Astrocyte of the hippocampus (primary cell): ENCODE measurements around the gene SGSM1.
A peak's percentile ranks its signal among the peaks of the same experiment; 100 is the strongest.

Experiments used
- DNase-seq: peaks from one replicate; pipeline ENCODE4 v3.0.0; 2011; ENCODE audit warnings: low read depth, low spot score

Gene SGSM1, protein sequence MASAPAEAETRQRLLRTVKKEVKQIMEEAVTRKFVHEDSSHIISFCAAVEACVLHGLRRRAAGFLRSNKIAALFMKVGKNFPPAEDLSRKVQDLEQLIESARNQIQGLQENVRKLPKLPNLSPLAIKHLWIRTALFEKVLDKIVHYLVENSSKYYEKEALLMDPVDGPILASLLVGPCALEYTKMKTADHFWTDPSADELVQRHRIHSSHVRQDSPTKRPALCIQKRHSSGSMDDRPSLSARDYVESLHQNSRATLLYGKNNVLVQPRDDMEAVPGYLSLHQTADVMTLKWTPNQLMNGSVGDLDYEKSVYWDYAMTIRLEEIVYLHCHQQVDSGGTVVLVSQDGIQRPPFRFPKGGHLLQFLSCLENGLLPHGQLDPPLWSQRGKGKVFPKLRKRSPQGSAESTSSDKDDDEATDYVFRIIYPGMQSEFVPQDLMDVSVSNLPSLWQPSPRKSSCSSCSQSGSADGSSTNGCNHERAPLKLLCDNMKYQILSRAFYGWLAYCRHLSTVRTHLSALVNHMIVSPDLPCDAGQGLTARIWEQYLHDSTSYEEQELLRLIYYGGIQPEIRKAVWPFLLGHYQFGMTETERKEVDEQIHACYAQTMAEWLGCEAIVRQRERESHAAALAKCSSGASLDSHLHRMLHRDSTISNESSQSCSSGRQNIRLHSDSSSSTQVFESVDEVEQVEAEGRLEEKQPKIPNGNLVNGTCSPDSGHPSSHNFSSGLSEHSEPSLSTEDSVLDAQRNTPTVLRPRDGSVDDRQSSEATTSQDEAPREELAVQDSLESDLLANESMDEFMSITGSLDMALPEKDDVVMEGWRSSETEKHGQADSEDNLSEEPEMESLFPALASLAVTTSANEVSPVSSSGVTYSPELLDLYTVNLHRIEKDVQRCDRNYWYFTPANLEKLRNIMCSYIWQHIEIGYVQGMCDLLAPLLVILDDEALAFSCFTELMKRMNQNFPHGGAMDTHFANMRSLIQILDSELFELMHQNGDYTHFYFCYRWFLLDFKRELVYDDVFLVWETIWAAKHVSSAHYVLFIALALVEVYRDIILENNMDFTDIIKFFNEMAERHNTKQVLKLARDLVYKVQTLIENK

DNA sequence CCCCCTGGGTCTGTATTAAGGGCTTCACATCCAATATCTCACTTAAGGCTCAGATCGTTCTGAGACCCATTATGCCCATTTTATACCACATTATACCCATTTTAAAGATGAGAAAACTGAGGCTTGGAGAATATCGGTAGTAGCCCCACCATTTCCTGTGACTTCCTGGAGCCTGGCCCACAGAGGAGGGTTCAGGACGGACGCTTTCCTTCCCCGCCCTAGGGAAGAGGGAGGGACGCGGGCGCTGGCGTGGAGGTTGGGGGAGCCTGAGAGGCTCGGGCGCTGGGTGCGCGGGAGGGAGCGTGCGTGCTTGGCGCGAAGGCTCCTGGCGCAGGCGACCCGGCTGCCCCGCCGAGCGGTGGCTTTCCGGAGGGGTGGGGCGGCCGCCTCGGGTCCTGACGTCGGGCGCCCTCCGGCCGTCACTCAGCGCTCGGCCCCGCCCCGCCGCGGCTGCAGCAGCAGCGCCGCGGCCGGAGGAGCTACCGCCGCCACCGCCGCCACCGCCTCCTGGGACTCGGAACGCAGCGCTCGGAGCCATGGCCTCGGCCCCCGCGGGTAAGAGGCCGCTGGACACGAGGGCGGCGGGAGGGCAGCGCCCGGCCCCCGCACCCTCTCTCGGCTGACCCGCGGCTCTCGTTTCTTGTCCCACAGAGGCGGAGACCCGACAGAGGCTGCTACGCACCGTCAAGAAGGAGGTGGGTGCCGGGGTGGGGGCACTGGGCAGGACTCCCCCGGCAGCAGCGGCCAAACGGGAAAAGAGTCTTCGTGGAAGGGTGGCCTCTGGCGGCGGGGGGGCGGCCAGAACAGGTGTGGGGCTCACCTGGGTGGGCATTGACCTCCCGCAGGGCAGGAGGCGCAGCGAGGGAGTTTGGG lies at the start of gene SGSM1:
SGSM1 (plus strand) TSS at position 422 of the 873 bp plus-strand sequence; CDS start at position 537, 115 bp downstream.
- DNase-seq, result peak; percentile 81

DNA sequence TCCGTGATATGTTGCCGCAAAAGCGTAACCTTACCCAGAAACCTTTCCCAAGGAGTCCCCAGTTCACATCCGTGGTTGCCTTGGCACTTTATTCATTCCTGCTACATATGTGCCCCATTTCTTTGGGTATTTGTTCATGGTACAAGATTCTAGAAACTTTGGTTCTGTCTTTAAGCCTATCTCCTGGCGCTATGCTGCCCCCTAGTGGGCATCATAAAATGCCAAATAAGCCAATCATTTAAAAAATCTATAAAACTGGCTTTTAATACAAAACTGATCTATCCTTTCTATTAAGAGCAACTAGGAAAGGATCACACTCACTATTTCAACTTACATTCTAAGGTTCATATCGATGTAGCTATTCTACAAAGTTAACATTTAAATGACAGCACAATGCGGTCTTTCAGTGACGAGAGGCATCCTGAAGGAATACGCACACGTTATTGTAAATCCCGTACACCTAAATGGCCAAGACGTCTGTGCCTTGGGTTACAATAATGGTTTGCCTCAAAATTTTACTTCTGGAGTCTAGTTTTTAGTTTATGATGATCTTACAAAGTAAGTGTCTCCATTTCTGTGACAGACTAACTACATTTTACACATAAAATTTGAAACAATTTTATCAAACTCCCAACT lies 47.7 kb upstream of the SGSM1 start:
- peak; percentile 68 for DNase-seq

DNA sequence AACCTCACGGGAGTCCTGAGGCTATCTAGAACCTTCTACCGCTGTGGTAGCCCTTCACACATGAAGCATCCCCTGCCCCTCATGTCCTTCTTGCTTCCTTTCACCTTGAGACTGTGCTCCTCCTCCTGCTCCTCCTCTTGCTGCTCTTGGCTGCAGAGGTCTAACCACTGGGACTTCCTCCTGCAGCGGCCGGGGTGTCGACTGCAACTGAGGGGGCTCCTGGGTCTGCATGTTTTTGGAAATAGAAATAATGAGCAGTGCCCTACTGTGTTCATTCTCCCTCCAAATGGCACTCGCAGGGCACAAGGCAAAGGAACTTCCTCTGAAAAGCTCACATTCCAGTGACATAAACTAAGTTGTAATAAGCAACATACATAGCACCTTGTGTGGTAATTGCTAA lies 46.2 kb upstream of the SGSM1 start:
- no peak for DNase-seq

DNA sequence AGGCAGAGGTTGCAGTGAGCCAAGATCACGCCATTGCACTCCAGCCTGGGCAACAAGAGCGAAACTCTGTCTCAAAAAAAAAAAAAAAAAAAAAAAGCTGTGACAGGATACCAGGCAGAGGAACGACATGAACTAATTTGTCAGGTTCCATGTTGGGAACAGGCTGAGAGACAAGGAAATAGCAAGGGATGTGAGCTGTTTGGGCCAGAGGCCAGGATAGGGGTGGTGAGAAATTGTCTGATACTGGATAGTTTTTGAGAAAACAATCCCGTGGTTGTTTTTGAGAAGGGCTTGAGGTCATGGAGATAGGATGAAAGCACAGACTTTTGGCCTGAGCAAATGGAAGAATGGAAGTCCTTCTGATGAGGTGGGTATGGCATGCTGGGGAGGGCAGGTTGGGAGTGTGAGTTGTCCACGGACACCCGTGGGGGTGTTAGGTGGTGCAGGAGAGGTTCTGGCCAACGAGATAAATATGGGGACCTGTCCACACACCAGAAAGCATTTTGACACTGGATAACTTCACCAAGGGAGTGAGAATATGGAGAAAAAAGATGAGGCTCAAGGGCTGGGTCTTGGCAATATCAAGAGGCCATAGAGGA lies 45.2 kb upstream of the SGSM1 start:
- DNase-seq, result no peak

DNA sequence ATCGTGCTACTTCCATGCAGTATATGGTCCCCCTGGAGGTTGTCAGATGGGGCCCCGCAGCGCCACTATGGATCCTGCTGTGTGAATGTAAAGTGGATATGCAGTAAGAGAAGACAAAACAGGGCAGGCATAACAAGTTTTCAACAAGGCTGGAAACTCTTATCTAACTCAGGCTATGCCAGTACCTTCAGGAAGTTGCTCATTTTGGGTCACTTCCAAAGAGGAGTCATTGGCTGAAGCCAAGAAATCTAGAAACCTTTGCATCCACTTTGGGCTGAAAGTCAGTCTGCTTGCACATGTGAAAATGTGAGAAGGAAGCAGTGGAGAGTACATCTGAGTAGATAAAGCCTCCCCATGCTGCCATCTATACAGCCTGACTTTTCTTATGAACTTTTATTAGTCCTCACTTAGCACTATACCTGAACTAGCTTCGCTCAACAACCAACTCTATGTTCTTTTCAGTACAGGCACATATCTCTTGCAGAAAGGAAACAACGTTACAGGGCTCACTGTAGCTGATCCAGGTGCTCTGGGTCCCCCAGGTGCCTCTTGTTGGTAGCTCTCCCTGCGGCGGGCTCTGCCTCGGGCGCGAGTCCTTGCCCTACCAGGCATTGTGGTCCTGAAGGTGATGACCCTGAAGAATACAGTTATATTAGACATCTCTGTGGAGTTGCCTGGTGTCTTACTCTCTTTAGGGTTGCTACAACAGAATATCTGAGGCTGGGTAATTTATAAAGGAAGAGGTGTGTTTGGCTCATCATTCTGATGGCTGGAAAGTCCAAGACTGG lies 43.9 kb upstream of the SGSM1 start:
- no peak for DNase-seq

DNA sequence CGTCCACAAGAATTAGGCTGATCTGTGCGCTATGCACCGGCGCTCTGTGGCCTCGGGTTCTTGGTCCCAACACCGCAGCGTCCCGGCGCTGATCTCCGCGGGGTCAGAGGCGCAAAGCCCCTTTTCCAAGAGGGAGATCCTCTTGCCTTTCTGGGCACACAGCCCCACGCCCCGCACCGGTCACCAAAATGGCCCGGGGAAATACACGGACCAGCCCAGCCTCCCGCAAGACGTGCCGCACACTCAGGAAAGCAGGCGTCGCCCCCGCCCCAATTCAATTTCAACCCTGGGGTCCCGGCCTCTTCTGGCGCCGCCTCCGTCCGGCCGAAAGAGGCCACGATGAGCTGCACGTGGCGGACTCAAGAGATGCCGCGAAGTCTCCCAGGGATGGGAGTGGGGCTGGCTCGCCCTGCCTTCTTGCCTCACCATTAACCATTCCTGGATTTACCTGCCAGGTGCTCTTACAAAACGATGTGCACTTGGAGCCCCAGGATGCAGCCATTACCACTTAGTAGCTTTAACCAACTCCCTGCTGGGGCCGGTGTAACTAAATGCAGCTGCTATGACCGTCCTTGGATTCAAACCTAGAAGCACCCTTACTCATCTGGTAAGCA lies 42.0 kb upstream of the SGSM1 start:
- DNase-seq, result no peak

DNA sequence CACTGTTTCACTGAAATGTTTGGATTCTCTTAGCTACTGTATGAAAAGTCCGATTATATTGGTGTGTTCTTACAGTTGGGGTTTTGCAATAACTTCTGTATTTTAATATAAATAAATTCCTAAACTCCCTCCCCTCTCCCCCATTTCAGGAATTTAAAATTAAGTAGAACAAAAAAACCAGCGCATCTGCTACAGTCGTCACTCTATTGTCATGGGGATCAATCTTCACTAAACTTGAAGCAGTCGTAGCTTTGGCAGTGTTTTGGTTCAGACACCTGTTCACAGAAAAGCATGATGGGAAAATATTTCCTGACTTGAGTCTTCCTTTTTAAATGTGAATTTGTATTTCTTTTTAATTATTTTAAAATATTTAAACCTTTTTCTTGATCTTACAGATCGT lies 40.8 kb upstream of the SGSM1 start:
- no peak for DNase-seq

DNA sequence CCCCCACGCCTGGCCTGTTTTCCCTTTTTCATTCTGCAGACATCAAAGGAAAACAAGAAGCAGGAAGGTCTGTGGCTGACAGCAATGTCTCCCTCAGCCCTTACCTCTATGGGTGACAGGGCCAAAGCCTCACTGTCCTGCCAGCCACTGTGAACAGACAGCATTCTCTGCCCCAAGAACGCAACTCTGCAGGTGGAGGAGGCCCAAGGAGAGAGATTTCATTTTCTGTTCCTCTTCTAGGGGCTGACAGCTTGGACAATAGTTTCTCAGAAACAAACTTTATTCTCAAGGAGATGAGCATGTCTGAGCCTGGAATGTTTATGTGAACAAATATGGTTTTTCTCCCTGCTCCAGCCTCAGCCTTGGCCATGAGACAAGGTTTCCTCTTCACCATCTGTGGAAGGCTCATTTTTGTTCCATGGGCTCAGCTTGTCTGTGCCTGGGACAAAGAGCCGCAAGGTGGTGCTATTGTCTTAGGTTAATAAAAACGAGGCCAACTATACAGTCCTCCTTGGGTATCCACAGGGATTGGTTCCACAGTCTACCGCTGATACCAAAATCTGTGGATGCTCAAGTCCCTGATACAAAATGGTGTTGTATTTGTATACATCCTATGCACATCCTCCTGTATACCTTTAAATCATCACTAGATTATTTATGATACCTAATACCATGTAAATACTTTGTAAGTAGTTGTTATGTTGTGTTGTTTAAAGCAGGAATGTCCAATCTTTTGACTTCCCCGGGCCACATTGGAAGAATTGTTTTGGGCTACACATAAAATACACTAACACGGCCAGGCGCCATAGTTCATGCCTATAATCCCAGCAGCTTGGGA lies 37.3 kb upstream of the SGSM1 start:
- peak; percentile 62 for DNase-seq

DNA sequence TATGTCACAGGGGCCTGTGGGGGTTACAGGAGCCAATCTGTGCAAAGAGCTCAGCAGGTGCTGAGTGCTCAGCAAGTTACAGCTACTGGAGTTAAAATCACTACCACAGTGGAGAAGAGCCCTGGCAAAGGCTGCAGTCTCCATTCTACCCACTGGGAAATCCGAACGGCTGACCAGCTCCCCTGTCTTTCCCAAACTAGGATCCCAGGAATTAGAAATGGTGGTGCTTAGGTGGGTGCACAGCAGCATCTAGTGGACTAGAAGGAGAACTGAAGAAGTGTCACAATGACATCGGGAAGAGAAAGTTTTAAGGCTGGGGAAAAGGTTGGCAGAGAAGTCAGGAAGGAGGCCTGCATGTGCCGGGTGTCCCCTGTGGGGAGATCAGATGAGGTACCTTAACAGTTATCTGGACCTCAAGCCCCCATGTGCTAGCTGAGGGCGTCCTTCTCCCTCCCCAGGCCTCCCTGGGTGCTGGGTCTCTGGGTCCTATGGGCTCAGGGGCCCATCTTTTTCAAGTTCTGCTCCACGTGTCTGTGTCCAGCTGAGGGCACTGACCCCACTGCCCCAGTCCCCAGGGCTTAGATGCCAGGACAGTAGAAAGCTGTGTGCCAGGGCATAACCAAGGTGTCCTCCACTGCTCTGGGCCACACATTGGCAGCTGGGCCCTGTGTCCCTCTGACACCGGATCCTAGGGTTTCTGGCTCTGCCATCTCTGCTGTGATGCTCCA lies 33.4 kb upstream of the SGSM1 start:
- peak; percentile 47 for DNase-seq

DNA sequence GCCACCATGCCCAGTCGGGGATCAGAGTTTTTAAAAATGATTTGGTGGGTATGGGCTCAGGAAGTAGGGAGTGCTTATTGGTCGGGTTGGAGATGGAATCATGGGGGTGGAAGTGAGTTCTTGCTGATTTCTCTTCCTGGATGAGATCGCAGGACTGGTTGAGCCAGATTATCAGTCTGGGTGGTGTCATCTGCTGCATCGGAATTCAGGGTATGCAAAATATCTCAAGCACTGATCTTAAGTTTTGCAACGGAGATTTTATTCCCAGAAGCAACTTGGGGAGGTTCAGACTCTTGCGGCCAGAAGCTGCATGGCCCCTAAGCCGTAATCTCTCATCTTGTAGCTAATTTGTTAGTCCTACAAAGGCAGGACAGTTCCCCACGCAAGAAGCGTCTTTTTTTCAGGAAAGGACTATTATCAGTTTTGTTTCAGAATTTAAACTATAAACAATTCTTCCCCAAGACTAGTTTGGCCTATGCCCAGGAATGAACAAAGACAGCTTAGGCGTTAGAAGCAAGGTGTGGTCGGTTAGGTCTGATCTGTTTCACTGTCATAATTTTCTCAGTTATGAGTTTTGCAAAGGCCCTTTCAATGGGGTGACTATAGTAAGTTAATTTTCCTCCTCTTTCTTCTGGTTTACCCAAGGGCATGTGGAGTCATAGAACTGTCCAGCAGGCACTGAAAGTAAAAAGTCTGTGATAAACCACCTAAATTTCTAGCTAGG lies 30.1 kb upstream of the SGSM1 start:
- DNase-seq, result no peak

DNA sequence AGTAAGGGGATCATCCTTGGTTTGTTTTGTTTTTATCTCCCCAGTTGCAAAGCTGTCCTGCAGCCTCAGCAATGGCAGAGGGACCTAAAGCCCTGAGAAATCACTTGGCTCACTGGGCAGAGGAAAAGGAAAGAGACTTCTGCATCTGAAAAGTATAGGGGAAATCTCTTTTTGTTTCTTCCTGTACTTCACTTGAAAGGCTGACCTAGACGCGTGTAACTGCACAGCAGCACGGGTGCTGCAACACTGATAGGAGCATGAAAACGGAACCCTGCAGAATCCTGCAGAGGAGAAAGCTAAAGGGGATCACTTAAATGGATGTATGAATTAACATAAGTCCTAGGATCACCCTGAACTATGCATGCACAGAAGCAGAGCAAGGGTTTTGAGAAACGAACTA lies 29.5 kb upstream of the SGSM1 start:
- DNase-seq, result no peak

DNA sequence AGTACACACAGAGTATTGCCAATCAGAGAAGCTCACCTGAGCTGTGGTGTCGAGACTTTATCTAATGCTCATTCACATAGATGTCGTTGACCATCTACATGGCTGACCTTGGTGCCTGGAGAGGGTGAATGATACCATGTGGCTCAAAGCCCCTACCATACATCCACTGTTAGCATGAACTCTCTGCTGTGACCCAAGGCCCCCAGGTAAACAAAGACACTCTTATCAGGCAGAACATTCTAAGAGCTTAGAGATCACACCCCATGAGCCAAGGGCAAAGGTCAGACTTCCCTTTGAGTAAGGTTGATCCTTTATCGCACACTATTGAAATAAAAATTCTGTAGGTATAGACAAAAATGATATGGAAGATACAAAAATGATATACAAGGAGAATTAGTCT lies 16.5 kb upstream of the SGSM1 start:
- DNase-seq, result no peak

DNA sequence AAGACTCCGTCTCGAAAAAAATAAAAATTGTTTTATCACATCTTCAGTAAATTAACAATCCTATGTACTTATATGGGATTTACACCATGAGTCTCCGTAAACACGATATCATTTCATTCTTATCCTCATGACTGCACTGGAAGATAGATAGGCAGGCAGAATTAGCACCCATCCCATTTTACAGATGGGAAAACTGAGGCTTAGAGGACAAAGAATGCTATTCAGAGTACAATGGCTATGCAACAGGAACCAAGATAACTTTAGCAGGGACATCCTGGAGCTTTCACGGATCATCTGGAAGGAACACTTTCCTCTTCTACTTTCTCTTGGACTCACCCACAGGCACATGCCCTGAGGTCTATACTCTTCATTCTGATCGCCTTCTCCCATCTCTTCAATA lies 14.6 kb upstream of the SGSM1 start:
- DNase-seq, result no peak

DNA sequence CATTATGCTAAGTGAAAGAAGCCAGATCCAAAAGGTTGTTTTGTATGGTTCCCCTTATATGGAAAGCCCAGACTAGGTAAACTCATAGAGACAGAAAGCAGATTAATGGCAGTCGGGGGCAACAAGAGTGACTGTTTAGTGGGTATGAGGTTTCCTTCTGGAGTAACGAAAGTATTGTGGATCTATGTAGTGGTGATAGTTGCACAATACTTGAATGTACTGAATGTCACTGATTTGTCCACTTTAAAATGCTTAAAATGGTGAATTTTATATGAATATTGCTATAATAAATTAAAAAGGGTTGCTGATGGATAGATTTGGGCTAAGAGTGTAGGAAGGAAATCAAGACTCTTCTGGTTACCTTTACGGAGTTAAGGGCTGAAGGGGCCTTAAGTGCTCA lies 10.0 kb upstream of the SGSM1 start:
- no peak for DNase-seq

DNA sequence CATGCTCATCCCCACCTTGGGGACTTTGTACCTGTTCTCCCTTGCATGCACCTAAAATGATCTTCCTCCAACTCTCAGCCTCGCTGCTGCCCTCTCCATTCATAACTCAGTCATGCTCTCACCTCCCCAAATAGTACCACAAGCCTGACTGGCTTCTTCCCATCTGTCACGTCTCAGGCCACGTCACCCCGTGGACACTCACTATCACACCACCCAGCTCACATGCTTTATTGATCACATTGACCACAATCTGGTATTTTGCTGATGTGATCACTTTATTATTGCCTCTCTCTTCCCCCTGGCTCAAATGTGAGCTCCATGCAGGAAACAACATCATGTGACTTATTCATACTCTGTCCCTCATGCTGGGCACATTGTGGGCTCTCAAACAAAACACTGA lies 9.2 kb upstream of the SGSM1 start:
- DNase-seq, result no peak

DNA sequence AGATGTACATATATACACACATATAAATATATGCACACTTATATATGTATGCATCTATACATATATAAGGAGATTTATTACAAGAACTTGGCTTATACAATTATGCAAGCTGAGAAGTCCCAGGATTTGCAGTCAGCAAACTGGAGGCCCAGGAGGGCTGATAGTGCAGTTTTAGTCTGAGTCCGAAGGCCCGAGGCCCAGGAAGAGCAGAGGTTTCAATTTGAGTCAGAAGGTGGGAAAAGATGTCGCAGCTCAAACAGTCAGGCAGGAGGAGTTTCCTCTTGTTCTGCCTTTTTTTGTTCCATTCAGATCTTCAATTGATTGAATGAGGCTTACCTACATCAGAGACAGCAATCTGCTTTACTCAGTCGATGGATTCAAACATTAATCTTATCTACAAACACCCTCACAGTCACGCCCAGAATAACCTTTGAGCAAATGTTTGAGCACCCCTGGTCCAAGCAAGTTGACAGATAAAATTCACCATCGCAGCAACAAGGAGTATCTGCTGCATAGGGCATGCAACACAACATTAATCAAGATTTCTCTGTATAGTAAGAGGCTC lies 4.0 kb upstream of the SGSM1 start:
- no peak for DNase-seq
